GM23338 (cell line): ENCODE data around the gene PGF. TPM values are rescaled to one million over a fixed set of nuclear protein-coding genes. Genes with fewer than 3 reads are reported as not detected.

Experiments used
- ATAC-seq: fragments of 200-7000 bp; cut with Tn5 transposase; 3 replicates; pipeline ENCODE4 v1.9.1; 2020
- DNase-seq: peaks from one replicate; pipeline ENCODE4 v3.0.0-alpha.2; 2015; ENCODE audit warnings: low spot score
- H2AFZ ChIP-seq: fragments of 200-600 bp; sonication (generic); 2 replicates; pipeline ENCODE4 v1.8.0; 2016; ENCODE audit warnings: antibody characterized with exemption, mild to moderate bottlenecking, moderate library complexity
- H3F3A ChIP-seq: fragments of 200-600 bp; sonication (generic); replicated peaks from 2 replicates; pipeline ENCODE4 v1.8.0; 2017; ENCODE audit warnings: antibody characterized with exemption, mixed run types, low read depth
- H3K27ac ChIP-seq: fragments of 200-600 bp; sonication (generic); 2 replicates; pipeline ENCODE4 v1.6.1; 2016; ENCODE audit warnings: low read depth
- H3K27me3 ChIP-seq: fragments of 200-600 bp; sonication (generic); 2 replicates; pipeline ENCODE4 v1.8.0; 2016; ENCODE audit warnings: mild to moderate bottlenecking, mixed run types, moderate library complexity; ENCODE audit not compliant: insufficient read depth
- H3K36me3 ChIP-seq: fragments of 200-600 bp; sonication (generic); 2 replicates; pipeline ENCODE4 v1.8.0; 2016; ENCODE audit warnings: mild to moderate bottlenecking; ENCODE audit not compliant: insufficient read depth
- H3K4me1 ChIP-seq: fragments of 200-600 bp; sonication (generic); 2 replicates; pipeline ENCODE4 v1.8.0; 2016; ENCODE audit warnings: mild to moderate bottlenecking, moderate library complexity; ENCODE audit not compliant: insufficient read depth
- H3K4me2 ChIP-seq: fragments of 200-600 bp; sonication (generic); 2 replicates; pipeline ENCODE4 v1.7.1; 2017; ENCODE audit warnings: mixed run types
- H3K4me3 ChIP-seq: fragments of 200-600 bp; sonication (generic); 2 replicates; pipeline ENCODE4 v1.6.1; 2016; ENCODE audit warnings: mixed run types
- H3K79me2 ChIP-seq: fragments of 200-600 bp; sonication (generic); replicated peaks from 2 replicates; pipeline ENCODE4 v1.8.0; 2017; ENCODE audit warnings: mild to moderate bottlenecking; ENCODE audit not compliant: insufficient read depth
- H3K9me2 ChIP-seq: fragments of 200-600 bp; sonication (generic); 2 replicates; pipeline ENCODE4 v1.8.0; 2017; ENCODE audit not compliant: insufficient read depth
- H4K20me1 ChIP-seq: fragments of 200-600 bp; sonication (generic); replicated peaks from 2 replicates; pipeline ENCODE4 v1.8.0; 2017; ENCODE audit warnings: mild to moderate bottlenecking; ENCODE audit not compliant: insufficient read depth
- H3K27ac Mint-ChIP-seq: 2 replicates; pipeline ENCODE4 v1.8.0; 2020; ENCODE audit warnings: inconsistent platforms, mild to moderate bottlenecking, moderate library complexity, mixed read lengths
- H3K27me3 Mint-ChIP-seq: 3 replicates; pipeline ENCODE4 v1.8.0; 2022; ENCODE audit warnings: low read depth, mild to moderate bottlenecking, moderate library complexity, mixed read lengths, inconsistent platforms; ENCODE audit not compliant: insufficient read depth, poor library complexity
- H3K36me3 Mint-ChIP-seq: 3 replicates; pipeline ENCODE4 v1.8.0; 2021; ENCODE audit warnings: low read depth, mild to moderate bottlenecking, inconsistent platforms, moderate library complexity, mixed read lengths
- H3K4me1 Mint-ChIP-seq: 3 replicates; pipeline ENCODE4 v1.8.0; 2020; ENCODE audit warnings: mild to moderate bottlenecking, inconsistent platforms, mixed read lengths
- H3K4me3 Mint-ChIP-seq: 3 replicates; pipeline ENCODE4 v1.8.0; 2021; ENCODE audit warnings: moderate library complexity, mild to moderate bottlenecking, inconsistent platforms, mixed read lengths
- H3K9me3 Mint-ChIP-seq: 3 replicates; pipeline ENCODE4 v1.8.0; 2020; ENCODE audit warnings: moderate library complexity, mild to moderate bottlenecking, inconsistent platforms, mixed read lengths
- CREB1 ChIP-seq: fragments of 250-450 bp; sonication (Bioruptor Pico); IDR thresholded peaks from 2 replicates; pipeline ENCODE4 v1.5.0; 2020; ENCODE audit warnings: low read depth, mild to moderate bottlenecking, moderate library complexity
- CTCF ChIP-seq, 2 experiments: fragments of 200-600 bp in 1 of 2; sonication (generic) in 1 of 2; conservative IDR thresholded peaks; 2 replicates each; pipeline versions ENCODE4 v1.5.1 to v1.6.1; 2016 to 2017; ENCODE audit warnings: antibody characterized with exemption in 2 of 2, low read depth in 2 of 2, mild to moderate bottlenecking in 2 of 2, moderate library complexity in 1 of 2
- ETS1 ChIP-seq: IDR thresholded peaks from 2 replicates; pipeline ENCODE4 v1.6.1; 2016; ENCODE audit warnings: antibody characterized with exemption
- EZH2 ChIP-seq: fragments of 200-600 bp; sonication (generic); IDR thresholded peaks from one replicate; pipeline ENCODE4 v1.8.0; 2017; ENCODE audit warnings: antibody characterized with exemption, mild to moderate bottlenecking, low read depth; ENCODE audit not compliant: unreplicated experiment
- EZH2phosphoT487 ChIP-seq: fragments of 200-600 bp; sonication (generic); IDR thresholded peaks from one replicate; pipeline ENCODE4 v1.8.1; 2018; ENCODE audit warnings: antibody characterized with exemption; ENCODE audit not compliant: unreplicated experiment
- JUNB ChIP-seq: IDR thresholded peaks from one replicate; pipeline ENCODE4 v1.6.1; 2016; ENCODE audit warnings: antibody characterized with exemption; ENCODE audit not compliant: unreplicated experiment
- NANOG ChIP-seq: IDR thresholded peaks from 2 replicates; pipeline ENCODE4 v1.6.1; 2016; ENCODE audit warnings: antibody characterized with exemption, borderline replicate concordance
- POLR2AphosphoS5 ChIP-seq: IDR thresholded peaks from 2 replicates; pipeline ENCODE4 v1.6.1; 2016; ENCODE audit warnings: antibody characterized with exemption, low read depth
- REST ChIP-seq: IDR thresholded peaks from one replicate; pipeline ENCODE4 v1.6.1; 2018; ENCODE audit warnings: antibody characterized with exemption; ENCODE audit not compliant: unreplicated experiment
- STAT1 ChIP-seq: IDR thresholded peaks from one replicate; pipeline ENCODE4 v1.6.1; 2016; ENCODE audit warnings: antibody characterized with exemption; ENCODE audit not compliant: unreplicated experiment
- ZNF114 ChIP-seq: fragments of 250-450 bp; sonication (Bioruptor Pico); IDR thresholded peaks from 2 replicates; pipeline ENCODE4 v1.5.0; 2020; ENCODE audit warnings: mild to moderate bottlenecking, moderate library complexity
- ZNF331 ChIP-seq: fragments of 250-450 bp; sonication (Bioruptor Pico); IDR thresholded peaks from 2 replicates; pipeline ENCODE4 v1.5.0; 2020; ENCODE audit warnings: low read depth, mild to moderate bottlenecking, moderate library complexity
- ZNF462 ChIP-seq: fragments of 250-450 bp; sonication (Bioruptor Pico); IDR thresholded peaks from 2 replicates; pipeline ENCODE4 v1.5.0; 2020; ENCODE audit warnings: mild to moderate bottlenecking, moderate library complexity
- polyA plus RNA-seq: library from polyadenylated mRNA; unstranded; fragments of >200 nt; fragmentation: Nextera tagmentation; extraction: Ambion mirVana; gene quantifications from 2 replicates; pipeline ENCODE4 v1.2.1, GENCODE V29; 2016
- total RNA-seq: library from RNA; depleted of rRNA; stranded (reverse); fragments of >200 nt; shearing (Covaris generic); gene quantifications from 2 replicates; pipeline ENCODE4 v1.2.3, GENCODE V29; 2014

The PGF gene
- total and polyA plus RNA-seq, 2 experiments from 2014 or later: 2.9 to 6.3 TPM

- H3K9me3 Mint-ChIP-seq: no peaks in the 10 kb centered on the region; the same call in 2 of the 3 replicates
- TF ChIP-seq POLR2AphosphoS5 (no peak), CTCF (conservative IDR thresholded peaks at IDR 0.05; ENCODE audit: low read depth in 2 of 2) (no peak), ETS1 (no peak), STAT1 (no peak), ZNF331 (CRISPR knock-in tag) (no peak), ZNF114 (CRISPR knock-in tag) (no peak), EZH2 (no peak), CREB1 (no peak), ZNF462 (CRISPR knock-in tag) (no peak), REST (no peak), JUNB (no peak), EZH2phosphoT487 (no peak), NANOG (no peak)
- H3K79me2 ChIP-seq: no peaks in the 10 kb centered on the region
- no peaks in the 10 kb centered on the region for H3K36me3 ChIP-seq
- no peak overlapping the region for H3K27ac Mint-ChIP-seq
- no peaks in the 10 kb centered on the region for H3K9me2 ChIP-seq
- DNase-seq: no peak
- no peak overlapping the region for H3K4me2 ChIP-seq
- no peaks in the 10 kb centered on the region for H3K27me3 ChIP-seq
- no peak overlapping the region for H2AFZ ChIP-seq
- no peak for ATAC-seq
- peaks cover 34% of the 10 kb centered on the region for H3K4me1 ChIP-seq
- H3K4me3 Mint-ChIP-seq: no peak overlapping the region
- H3K27ac ChIP-seq: no peak overlapping the region
- no peak overlapping the region for H3K4me3 ChIP-seq
- H3K4me1 Mint-ChIP-seq: peaks cover 43% of the 10 kb centered on the region
- H3K36me3 Mint-ChIP-seq: no peaks in the 10 kb centered on the region
- peaks cover 9% of the 10 kb centered on the region for H3K27me3 Mint-ChIP-seq
- H3F3A ChIP-seq: peaks cover 8% of the 10 kb centered on the region; the same call in 1 of the 2 replicates
- H4K20me1 ChIP-seq: no peaks in the 10 kb centered on the region
Measured at GRCh38 chr14:74977164-74977900, 21.9 kb upstream of the PGF start.
